ENCODE results near the gene P2RX6. TPM values are rescaled to one million over a fixed set of nuclear protein-coding genes. Genes with fewer than 3 reads are reported as not detected.

P2RX6 gene
- total RNA-seq, 2 donors from 2014 or later: 0.81 TPM; not detected in 1

- TF ChIP-seq CTCF (IDR thresholded peaks at IDR 0.05): no peak
- Histone ChIP-seq H3K9me3 (no peaks in the 10 kb centered on the region), H3K27me3 (replicated peaks; ENCODE audit: insufficient read depth) (no peaks in the 10 kb centered on the region), H3K4me1 (ENCODE audit: control insufficient read depth in 1 of 2, low read depth in 2 of 2) (no peaks in the 10 kb centered on the region), H3K27ac (no peak overlapping the region), H3K36me3 (peaks cover 44% of the 10 kb centered on the region), H3K4me3 (no peak overlapping the region)
- ATAC-seq (ENCODE audit: insufficient number of reproducible peaks, low FRiP score, low read depth): no peak
- DNase-seq (ENCODE audit: low spot score): no peak
Observed at GRCh38 chr22:20991252-20992055, 23.5 kb upstream of the P2RX6 start.

GRCh38 chr22:20992056-20992442, 22.9 kb upstream of the P2RX6 start:
- Histone ChIP-seq H3K4me1 (ENCODE audit: control insufficient read depth in 1 of 2, low read depth in 2 of 2) (no peaks in the 10 kb centered on the region), H3K9me3 (no peaks in the 10 kb centered on the region), H3K4me3 (no peak overlapping the region), H3K36me3 (peaks cover 50% of the 10 kb centered on the region), H3K27ac (no peak overlapping the region), H3K27me3 (replicated peaks; ENCODE audit: insufficient read depth) (no peaks in the 10 kb centered on the region)
- ATAC-seq (ENCODE audit: insufficient number of reproducible peaks, low FRiP score, low read depth) (no peak), DNase-seq (ENCODE audit: low spot score) (no peak)
- no peak for TF ChIP-seq CTCF (IDR thresholded peaks at IDR 0.05)

GRCh38 chr22:20992456-20993303, 22.3 kb upstream of the P2RX6 start:
- Histone ChIP-seq H3K27ac (no peak overlapping the region), H3K36me3 (peaks cover 49% of the 10 kb centered on the region), H3K27me3 (replicated peaks; ENCODE audit: insufficient read depth) (no peaks in the 10 kb centered on the region), H3K4me3 (no peak overlapping the region), H3K9me3 (no peaks in the 10 kb centered on the region), H3K4me1 (ENCODE audit: control insufficient read depth in 1 of 2, low read depth in 2 of 2) (no peaks in the 10 kb centered on the region)
- TF ChIP-seq CTCF (IDR thresholded peaks at IDR 0.05): no peak
- DNase-seq (ENCODE audit: low spot score) (no peak), ATAC-seq (ENCODE audit: insufficient number of reproducible peaks, low FRiP score, low read depth) (no peak)

GRCh38 chr22:20993304-20994127, 21.4 kb upstream of the P2RX6 start:
- peaks cover 46% of the 10 kb centered on the region for H3K36me3 ChIP-seq
- no peak overlapping the region for H3K27ac ChIP-seq
- H3K4me3 ChIP-seq: no peak overlapping the region
- DNase-seq (ENCODE audit: low spot score): no peak
- ATAC-seq (ENCODE audit: insufficient number of reproducible peaks, low FRiP score, low read depth): no peak
- H3K27me3 ChIP-seq (replicated peaks; ENCODE audit: insufficient read depth): no peaks in the 10 kb centered on the region
- no peaks in the 10 kb centered on the region for H3K4me1 ChIP-seq (ENCODE audit: control insufficient read depth in 1 of 2, low read depth in 2 of 2)
- TF ChIP-seq CTCF (IDR thresholded peaks at IDR 0.05): no peak
- no peaks in the 10 kb centered on the region for H3K9me3 ChIP-seq

Measured in thoracic aorta (tissue), 2 donors.